Fibroblast of lung (primary cell): ENCODE measurements around the gene CIDEB. TPM values are rescaled to one million over a fixed set of nuclear protein-coding genes. Genes with fewer than 3 reads are reported as not detected.

Source experiments
- DNase-seq, 2 donors: peaks; one replicate each; pipeline versions ENCODE4 v3.0.0 to v3.0.0-alpha.2; 2010; ENCODE audit warnings: low read depth in 2 of 2
- H2AFZ ChIP-seq: 2 replicates; pipeline ENCODE4 v1.5.1; 2012; ENCODE audit warnings: low read length, control low read depth, inconsistent platforms
- H3K27ac ChIP-seq: 2 replicates; pipeline ENCODE4 v1.5.1; 2011; ENCODE audit warnings: low read length, control low read depth; ENCODE audit not compliant: insufficient read depth
- H3K27me3 ChIP-seq: 2 replicates; pipeline ENCODE4 v1.5.1; 2011; ENCODE audit warnings: mild to moderate bottlenecking, low read length; ENCODE audit not compliant: control insufficient read depth, insufficient read depth
- H3K36me3 ChIP-seq: 2 replicates; pipeline ENCODE4 v1.5.1; 2011; ENCODE audit warnings: low read length; ENCODE audit not compliant: control insufficient read depth, insufficient read depth
- H3K4me1 ChIP-seq: 2 replicates; pipeline ENCODE4 v1.5.1; 2011; ENCODE audit warnings: low read length; ENCODE audit not compliant: control insufficient read depth, insufficient read depth; ENCODE audit errors: extremely low read depth
- H3K4me2 ChIP-seq: 2 replicates; pipeline ENCODE4 v1.5.1; 2011; ENCODE audit warnings: low read length, control low read depth; ENCODE audit not compliant: insufficient read depth; ENCODE audit errors: extremely low read depth
- H3K4me3 ChIP-seq, 4 experiments: fragments of 200-600 bp in 1 of 4; sonication (generic) in 1 of 4; replicated peaks in 1 of 4; 2 replicates each; pipeline ENCODE4 v1.5.1; 2011 to 2016; ENCODE audit warnings: low read length in 4 of 4, low read depth in 3 of 4, mild to moderate bottlenecking in 3 of 4, control low read depth in 2 of 4, inconsistent platforms in 1 of 4, mixed read lengths in 1 of 4; ENCODE audit not compliant: insufficient read depth in 1 of 4; ENCODE audit errors: control extremely low read depth in 1 of 4
- H3K79me2 ChIP-seq: 2 replicates; pipeline ENCODE4 v1.5.1; 2012; ENCODE audit warnings: mild to moderate bottlenecking, low read length, inconsistent platforms; ENCODE audit not compliant: control insufficient read depth, insufficient read depth
- H3K9ac ChIP-seq: 2 replicates; pipeline ENCODE4 v1.5.1; 2011; ENCODE audit warnings: mild to moderate bottlenecking, low read length, control low read depth; ENCODE audit not compliant: insufficient read depth
- H3K9me3 ChIP-seq: 2 replicates; pipeline ENCODE4 v1.5.1; 2012; ENCODE audit warnings: low read depth, low read length; ENCODE audit not compliant: control insufficient read depth, insufficient read depth
- H4K20me1 ChIP-seq: 2 replicates; pipeline ENCODE4 v1.5.1; 2011; ENCODE audit warnings: low read length; ENCODE audit not compliant: control insufficient read depth, insufficient read depth; ENCODE audit errors: extremely low read depth
- CTCF ChIP-seq, 2 donors: IDR thresholded peaks in 1 of 2; conservative IDR thresholded peaks in 1 of 2; 1 replicate in 1 of 2; 2 replicates in 1 of 2; pipeline ENCODE4 v1.5.1; 2011 to 2012; ENCODE audit warnings: low read length in 2 of 2, control low read depth in 1 of 2, inconsistent platforms in 1 of 2, low read depth in 1 of 2, mild to moderate bottlenecking in 1 of 2
- EZH2 ChIP-seq: IDR thresholded peaks from 2 replicates; pipeline ENCODE4 v1.5.1; 2012; ENCODE audit warnings: low read length, control low read depth, mild to moderate bottlenecking; ENCODE audit errors: missing control alignments
- polyA plus RNA-seq, 2 donors: library from polyadenylated mRNA; depleted of rRNA in 1 of 2; stranded (reverse) in 1 of 2; unstranded in 1 of 2; fragments of >200 nt; gene quantifications; 2 replicates each; pipeline ENCODE4 v1.2.1, GENCODE V29; 2011 to 2012; ENCODE audit warnings: missing spikeins in 1 of 2
- total RNA-seq: library from RNA; depleted of rRNA; stranded (reverse); fragments of >200 nt; gene quantifications from 2 replicates; pipeline ENCODE4 v1.2.1, GENCODE V29; 2014

Gene CIDEB
- total and polyA plus RNA-seq, 2 donors (not counting 1 experiment from before 2014, with no cell fraction given): 0.33 to 0.42 TPM

DNA sequence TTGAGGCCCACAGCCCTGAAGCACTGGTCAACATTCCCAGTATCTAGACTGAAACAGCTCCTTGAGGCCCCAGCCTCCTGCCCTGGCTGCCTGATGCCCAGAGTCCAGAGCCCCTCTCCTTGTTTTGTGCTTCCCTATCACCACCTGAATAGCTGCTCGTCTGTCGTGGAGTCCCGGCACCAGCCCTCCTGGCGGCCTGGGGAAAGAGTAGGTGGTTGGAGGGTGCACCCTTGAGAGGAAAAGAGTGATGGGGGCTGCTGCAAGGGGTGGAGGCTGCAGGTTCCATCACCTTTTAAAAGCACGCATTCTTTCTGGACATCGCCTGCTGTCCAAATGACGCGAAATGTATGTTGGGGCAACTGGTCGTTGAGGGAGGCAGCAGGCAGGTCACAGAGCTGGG, 39.6 kb downstream of the CIDEB start:
- H3K36me3 ChIP-seq: peaks cover 9% of the 10 kb centered on the region
- no peak overlapping the region for H3K9ac ChIP-seq
- H3K27ac ChIP-seq: no peak overlapping the region
- no peak for DNase-seq
- no peaks in the 10 kb centered on the region for H3K27me3 ChIP-seq
- no peak overlapping the region for H3K4me3 ChIP-seq
- H2AFZ ChIP-seq: no peak overlapping the region
- no peaks in the 10 kb centered on the region for H3K4me1 ChIP-seq
- TF ChIP-seq EZH2 (no peak), CTCF (conservative IDR thresholded peaks at IDR 0.05 in 1 of 2, IDR thresholded peaks at IDR 0.05 in 1 of 2; ENCODE audit: low read depth in 1 of 2, low read length in 2 of 2) (no peak)
- H4K20me1 ChIP-seq: no peaks in the 10 kb centered on the region
- H3K79me2 ChIP-seq: no peaks in the 10 kb centered on the region
- H3K9me3 ChIP-seq: no peaks in the 10 kb centered on the region
- no peak overlapping the region for H3K4me2 ChIP-seq

- TF ChIP-seq EZH2: no peak
- no peak for TF ChIP-seq CTCF (conservative IDR thresholded peaks at IDR 0.05 in 1 of 2, IDR thresholded peaks at IDR 0.05 in 1 of 2; ENCODE audit: low read depth in 1 of 2, low read length in 2 of 2)
These were observed 40.3 kb downstream of the CIDEB start for GRCh38 chr14:24267516-24267915.

DNA sequence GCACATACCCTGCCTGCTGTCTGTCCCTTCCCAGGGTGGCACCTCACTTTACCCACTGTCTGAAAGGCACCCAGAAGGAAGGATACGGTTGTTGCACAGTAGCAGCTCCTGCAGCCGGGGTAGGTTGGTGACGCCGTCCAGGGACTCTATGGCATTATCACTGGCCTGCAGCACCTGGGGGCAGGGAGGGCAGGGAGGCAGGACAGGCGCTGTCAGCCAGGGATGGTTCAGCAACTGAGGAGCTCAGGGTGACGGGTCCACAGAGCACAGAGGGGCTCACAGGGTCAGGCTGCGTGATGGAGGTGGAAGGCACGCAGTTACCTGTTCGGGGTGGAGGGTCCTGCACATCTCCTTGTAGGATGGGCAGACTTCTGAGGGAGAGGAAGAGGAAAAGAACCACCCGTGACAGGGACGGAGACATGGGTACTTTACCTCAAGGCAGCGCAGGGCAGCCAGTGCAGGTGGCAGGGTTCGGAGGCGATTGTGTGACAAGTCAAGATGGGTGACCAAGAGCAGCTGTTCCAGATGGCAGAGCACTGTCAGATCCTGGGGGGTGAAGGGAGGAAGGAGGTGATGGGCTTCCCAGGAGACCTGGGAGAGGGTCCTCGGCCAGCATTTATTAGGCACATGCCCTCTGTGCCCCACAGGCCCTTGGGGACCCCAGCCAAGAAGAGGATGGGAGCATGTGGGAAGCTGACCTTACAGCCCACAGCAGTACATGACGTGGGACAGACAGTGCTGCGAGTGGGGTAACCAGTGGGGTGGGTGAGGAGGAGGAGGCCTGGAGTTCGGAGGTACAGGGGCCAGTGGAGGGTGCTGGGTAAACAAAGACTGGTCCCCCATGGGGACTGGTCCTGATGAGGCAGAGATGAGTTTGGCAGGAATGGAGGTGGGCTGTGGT, 41.2 kb downstream of the CIDEB start:
- TF ChIP-seq CTCF (conservative IDR thresholded peaks at IDR 0.05 in 1 of 2, IDR thresholded peaks at IDR 0.05 in 1 of 2; ENCODE audit: low read depth in 1 of 2, low read length in 2 of 2) (no peak), EZH2 (no peak)
- no peak overlapping the region for H3K4me3 ChIP-seq
- H3K36me3 ChIP-seq: peaks cover 9% of the 10 kb centered on the region
- H3K27ac ChIP-seq: no peak overlapping the region
- H2AFZ ChIP-seq: no peak overlapping the region
- DNase-seq: no peak
- no peak overlapping the region for H3K9ac ChIP-seq
- H4K20me1 ChIP-seq: no peaks in the 10 kb centered on the region
- no peak overlapping the region for H3K4me2 ChIP-seq
- H3K27me3 ChIP-seq: no peaks in the 10 kb centered on the region
- no peaks in the 10 kb centered on the region for H3K79me2 ChIP-seq
- no peaks in the 10 kb centered on the region for H3K4me1 ChIP-seq
- H3K9me3 ChIP-seq: no peaks in the 10 kb centered on the region

More at GRCh38 chr14:24267516-24267915, 40.3 kb downstream of the CIDEB start:
- Histone ChIP-seq H3K27ac (no peak overlapping the region), H3K27me3 (no peaks in the 10 kb centered on the region), H3K4me1 (no peaks in the 10 kb centered on the region), H2AFZ (no peak overlapping the region), H3K9me3 (no peaks in the 10 kb centered on the region), H3K4me3 (no peak overlapping the region), H3K79me2 (no peaks in the 10 kb centered on the region), H3K9ac (no peak overlapping the region), H3K4me2 (no peak overlapping the region), H3K36me3 (peaks cover 9% of the 10 kb centered on the region), H4K20me1 (no peaks in the 10 kb centered on the region)
- DNase-seq: no peak
